Spinal cord (tissue), 10 donors: Measurements from ENCODE around the gene XAGE1A. TPM values are rescaled to one million over a fixed set of nuclear protein-coding genes. Genes with fewer than 3 reads are reported as not detected.
"Not testable (repeated sequence)": the region's sequence is repeated elsewhere in the genome, so short reads cannot be mapped to it uniquely, and the experiment has no call there.

Experiments
- DNase-seq, 6 donors: peaks; one replicate each; pipeline versions ENCODE4 v3.0.0 to v3.0.0-alpha.2; 2013 to 2015; ENCODE audit warnings: low spot score in 6 of 6, low read depth in 4 of 6
- H3K27ac ChIP-seq: one replicate; pipeline ENCODE4 v1.5.1; 2013; ENCODE audit warnings: low read depth, low read length, control low read depth
- H3K27me3 ChIP-seq: one replicate; pipeline ENCODE4 v1.6.1; 2013; ENCODE audit warnings: low read length; ENCODE audit not compliant: control insufficient read depth, insufficient read depth
- H3K36me3 ChIP-seq: one replicate; pipeline ENCODE4 v1.6.1; 2013; ENCODE audit warnings: low read length; ENCODE audit not compliant: control insufficient read depth, insufficient read depth
- H3K4me1 ChIP-seq: one replicate; pipeline ENCODE4 v1.6.1; 2013; ENCODE audit warnings: low read length; ENCODE audit not compliant: control insufficient read depth, insufficient read depth
- H3K4me3 ChIP-seq: one replicate; pipeline ENCODE4 v1.5.1; 2013; ENCODE audit warnings: low read depth, low read length, control low read depth
- H3K9me3 ChIP-seq: one replicate; pipeline ENCODE4 v1.6.1; 2013; ENCODE audit warnings: low read length; ENCODE audit not compliant: control insufficient read depth, insufficient read depth
- WGBS: methylation state at CpG from one replicate; pipeline ENCODE4 v1.1.5; 2013; ENCODE audit warnings: missing lambda C conversion rate; ENCODE audit not compliant: insufficient coverage; 5-methylcytosine and 5-hydroxymethylcytosine counted together
- polyA plus RNA-seq, 2 donors: library from polyadenylated mRNA; unstranded; fragments of 120-200 nt; gene quantifications; one replicate each; pipeline ENCODE4 v1.2.1, GENCODE V29; 2013; ENCODE audit not compliant: insufficient read length in 2 of 2
- small RNA-seq: library from RNA; depleted of rRNA; stranded (forward); fragments of <200 nt; gene quantifications from one replicate; pipeline ENCODE3, GENCODE V24; 2014; ENCODE audit warnings: low replicate concordance
- total RNA-seq, 2 donors: library from RNA; depleted of rRNA in 1 of 2; stranded (reverse); fragments of 120-200 nt in 1 of 2; fragments of >200 nt in 1 of 2; gene quantifications; one replicate each; pipeline versions ENCODE4 v1.2.3 to v1.2.4, GENCODE V29; 2013 to 2014
- donor health status: healthy.

The XAGE1A gene
- total and polyA plus RNA-seq, 4 donors, result not detected

DNA sequence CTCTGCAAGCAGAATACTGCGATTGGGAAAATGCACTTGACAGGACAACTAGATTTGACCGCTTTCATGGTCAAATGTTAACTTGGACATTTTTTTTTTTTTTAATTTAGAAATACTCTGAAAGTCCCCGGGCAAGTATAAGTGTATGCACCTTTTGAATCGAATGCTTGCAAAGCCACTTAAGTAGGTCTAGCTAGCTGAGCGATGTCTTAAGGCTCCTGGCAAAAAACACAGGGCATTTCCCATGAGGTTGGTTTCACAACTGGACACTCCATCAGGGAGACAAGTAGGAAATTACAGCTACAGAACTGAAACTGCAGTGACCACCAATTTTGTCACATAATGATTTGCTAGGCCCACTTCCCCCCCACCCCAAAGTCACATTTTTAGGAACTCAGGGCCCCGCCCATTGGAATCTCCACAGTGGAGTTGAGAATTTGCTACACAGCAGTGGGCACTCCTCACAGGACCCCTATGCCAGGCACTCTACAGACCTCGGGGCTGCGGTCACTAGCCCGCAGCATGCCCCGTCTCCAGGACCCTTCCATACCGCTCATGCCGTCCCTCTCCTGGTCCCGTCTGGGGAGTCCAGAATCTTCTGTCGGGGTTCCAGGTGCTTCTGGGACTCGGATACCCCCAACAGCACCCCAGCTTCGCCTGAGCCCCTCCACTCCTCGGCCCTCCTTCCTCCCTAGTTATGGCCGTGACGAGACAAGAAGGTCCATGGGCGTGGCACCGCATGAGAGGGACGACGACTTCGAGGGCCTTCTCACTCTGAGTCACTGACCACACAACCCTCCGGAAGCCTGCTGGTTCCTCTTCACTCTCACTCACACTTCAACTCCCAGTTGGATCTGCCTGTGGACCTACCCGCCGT is 20.7 kb downstream of the XAGE1A start:
- H3K4me1 ChIP-seq, DNase-seq, H3K4me3 ChIP-seq, H3K9me3 ChIP-seq, H3K27ac ChIP-seq, H3K36me3 ChIP-seq, H3K27me3 ChIP-seq: not testable (repeated sequence)
- WGBS, result no CpG with 5 or more reads among the region's 27 CpGs

DNA sequence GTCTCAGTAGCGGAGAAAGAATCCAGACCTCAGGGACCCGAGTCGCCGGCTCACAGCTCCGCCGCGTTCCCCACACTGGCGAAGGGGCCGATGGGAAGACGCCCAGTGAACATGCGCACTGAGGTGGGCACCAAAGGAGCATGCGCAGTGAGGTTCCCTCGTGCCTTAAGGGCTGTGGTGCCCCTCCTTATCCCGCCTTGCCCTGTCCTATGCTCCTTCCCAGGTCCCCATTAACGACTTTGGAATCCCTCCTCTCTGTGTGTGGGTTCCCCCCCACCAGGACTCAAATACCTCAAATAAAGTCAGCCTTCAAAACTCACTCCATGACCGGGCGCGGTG is 21.3 kb downstream of the XAGE1A start, which contains the start of gene XAGE1B:
Gene XAGE1B (minus strand): TSS at position 77 of the 339 bp plus-strand sequence. CDS start 1,536 bp downstream, outside the sequence.
- not testable (repeated sequence) for DNase-seq, H3K9me3 ChIP-seq, H3K36me3 ChIP-seq, H3K4me1 ChIP-seq, H3K27ac ChIP-seq, H3K4me3 ChIP-seq, H3K27me3 ChIP-seq
- no CpG with 5 or more reads among the region's 18 CpGs for WGBS

DNA sequence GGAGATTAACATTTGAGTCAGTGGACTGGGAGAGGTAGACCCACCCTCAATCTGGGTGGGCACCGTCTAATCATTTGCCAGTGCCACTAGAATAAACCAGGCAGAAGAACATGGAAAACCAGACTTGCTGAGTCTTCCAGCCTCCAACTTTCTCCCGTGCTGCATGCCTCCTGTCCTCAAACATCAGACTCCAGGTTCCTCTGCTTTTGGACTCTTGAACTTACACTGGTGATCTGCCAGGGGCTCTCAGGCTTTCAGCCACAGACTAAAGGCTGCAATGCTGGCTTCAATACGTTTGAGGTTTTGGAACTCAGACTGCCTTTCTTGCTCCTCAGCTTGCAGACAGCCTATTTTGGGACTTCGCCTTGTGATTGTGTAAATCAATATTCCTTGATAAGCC is 45.4 kb downstream of the XAGE1A start:
- 52% methylated on average over 3 of the region's 4 CpGs for WGBS
- H3K27ac ChIP-seq, H3K4me3 ChIP-seq, H3K27me3 ChIP-seq, DNase-seq, H3K36me3 ChIP-seq, H3K9me3 ChIP-seq, H3K4me1 ChIP-seq: not testable (repeated sequence)

DNA sequence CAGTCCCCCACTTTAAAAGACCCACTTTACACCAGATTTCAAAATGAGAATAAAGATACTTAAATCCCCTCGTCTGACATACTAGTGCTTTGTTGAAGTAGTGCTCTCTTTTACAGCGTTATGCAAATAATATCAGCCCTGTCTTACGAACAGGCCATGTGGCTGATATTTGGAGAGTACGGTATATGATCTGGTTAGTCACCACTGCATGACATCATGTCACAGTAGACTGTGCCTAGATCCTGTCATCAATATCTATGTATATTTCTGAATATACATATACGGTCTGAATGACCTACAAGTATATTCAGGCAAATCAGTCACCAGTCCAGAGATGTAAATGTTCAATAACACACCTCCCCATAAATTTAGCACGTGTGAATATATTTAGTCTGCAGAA is 46.7 kb downstream of the XAGE1A start:
- no peak overlapping the region for H3K4me3 ChIP-seq
- WGBS, result 100% methylated on average over 2 of the region's 6 CpGs
- H3K27me3 ChIP-seq, result peaks cover 3% of the 10 kb centered on the region
- no peaks in the 10 kb centered on the region for H3K9me3 ChIP-seq
- H3K36me3 ChIP-seq, result no peaks in the 10 kb centered on the region
- DNase-seq, result no peak
- no peaks in the 10 kb centered on the region for H3K4me1 ChIP-seq
- no peak overlapping the region for H3K27ac ChIP-seq

DNA sequence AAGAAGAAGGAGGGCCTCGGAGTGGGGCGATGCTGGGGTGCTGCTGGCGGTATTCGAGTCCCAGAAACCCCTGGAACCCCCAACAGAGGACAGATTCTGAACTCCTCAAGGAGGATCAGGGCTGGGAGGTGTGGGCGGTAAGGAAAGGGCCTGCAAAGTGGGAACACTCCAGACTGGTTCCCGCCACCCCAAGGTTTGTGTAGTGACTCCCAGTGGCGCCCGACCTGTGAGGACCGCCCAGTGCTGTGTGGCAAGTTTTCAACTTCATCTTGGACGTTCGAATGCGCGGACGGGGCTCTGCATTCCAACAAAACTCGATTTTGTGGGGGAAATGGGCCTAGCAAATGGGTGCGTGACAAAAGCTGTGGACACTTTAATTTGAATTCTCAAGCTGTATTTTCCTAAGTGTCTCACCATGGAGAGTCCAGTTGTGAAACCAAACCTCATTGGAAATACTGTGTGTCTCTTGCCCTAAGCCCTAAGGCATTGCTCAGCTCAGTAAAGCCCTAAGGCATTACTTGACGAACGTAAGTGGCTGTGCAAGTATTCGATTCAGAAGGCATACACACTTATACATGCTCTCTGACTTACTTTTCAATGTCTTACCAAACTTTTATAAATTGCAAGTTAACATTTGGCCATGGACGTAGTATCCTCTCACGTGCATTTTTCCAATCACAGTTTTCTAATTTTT is 48.7 kb downstream of the XAGE1A start:
- 86% methylated on average over 16 of the region's 21 CpGs for WGBS
- DNase-seq, result no peak
- H3K27ac ChIP-seq, result no peak overlapping the region
- H3K27me3 ChIP-seq, result peaks cover 3% of the 10 kb centered on the region
- no peaks in the 10 kb centered on the region for H3K4me1 ChIP-seq
- no peaks in the 10 kb centered on the region for H3K36me3 ChIP-seq
- no peak overlapping the region for H3K4me3 ChIP-seq
- H3K9me3 ChIP-seq, result no peaks in the 10 kb centered on the region

DNA sequence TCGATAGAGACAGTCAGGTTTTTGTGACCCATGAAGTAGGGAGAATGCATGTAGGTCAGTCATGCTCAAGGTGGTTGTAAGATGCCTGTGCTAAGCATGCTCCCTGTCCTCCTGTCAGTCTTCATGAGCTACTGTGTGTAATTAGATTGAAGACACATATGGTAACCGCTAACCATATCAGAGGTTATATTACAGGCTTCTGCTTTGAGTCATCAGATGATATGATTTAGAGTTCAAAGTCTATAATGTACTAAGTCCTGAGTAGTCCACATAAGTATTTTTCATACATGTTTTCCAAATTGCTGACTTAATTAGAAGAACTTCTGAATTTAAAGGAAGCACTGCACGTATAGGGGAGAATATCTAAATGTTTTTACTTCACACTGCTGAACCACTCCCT is 53.2 kb downstream of the XAGE1A start:
- H3K4me3 ChIP-seq, H3K9me3 ChIP-seq, H3K27me3 ChIP-seq, H3K36me3 ChIP-seq, DNase-seq, H3K27ac ChIP-seq, H3K4me1 ChIP-seq: not testable (repeated sequence)
- no CpG with 5 or more reads among the region's 3 CpGs for whole genome bisulfite sequencing

Small RNA genes within 50 kb of the gene (small RNA-seq; reads per million reads assigned to genes)
- not detected for gene BX510359.8
- not detected for gene RBM22P7

Other genes with a start within 250 kb of the XAGE1A start
- gene XAGE2, start 126.8 kb upstream of the XAGE1A start, total RNA-seq, result under 1 TPM in 1 of 2 donors, not detected in 1; 0.50 TPM
- not detected for gene XAGE2, start 126.8 kb upstream of the XAGE1A start, polyA plus RNA-seq
- gene XAGE1B, start 21.3 kb downstream of the XAGE1A start, total RNA-seq, result not detected
- not detected for gene XAGE1B, start 21.3 kb downstream of the XAGE1A start, polyA plus RNA-seq
- gene SSX7, start 159.1 kb downstream of the XAGE1A start, total RNA-seq, result not detected
- not detected for gene SSX7, start 159.1 kb downstream of the XAGE1A start, polyA plus RNA-seq
- gene SSX2, start 211.4 kb downstream of the XAGE1A start, total RNA-seq, result not detected
- not detected for gene SSX2, start 211.4 kb downstream of the XAGE1A start, polyA plus RNA-seq